Activated T-cell treated with anti-CD3 and anti-CD28 coated beads for 1 hour (primary cell): Measurements from ENCODE around the gene L2HGDH.
"Not testable (repeated sequence)": the region's sequence is repeated elsewhere in the genome, so short reads cannot be mapped to it uniquely, and the experiment has no call there.

Experiments used
- DNase-seq: peaks from one replicate; pipeline ENCODE4 v3.0.0-alpha.2; 2020; ENCODE audit warnings: low read depth

L2HGDH gene

GRCh38 chr14:50311972-50312733, at the start of gene L2HGDH, which contains the start of gene DMAC2L:
TSS of gene L2HGDH (minus strand) at chr14:50312229. CDS start at chr14:50312150, 79 bp downstream.
TSS of gene DMAC2L (plus strand) at chr14:50312324. CDS start at chr14:50321488, 9,164 bp downstream.
- DNase-seq: peak; percentile 78

- no peak for DNase-seq
Observed at GRCh38 chr14:50360851-50361250, 48.8 kb upstream of the L2HGDH start.

- no peak for DNase-seq
Observed at GRCh38 chr14:50360093-50360492, 48.1 kb upstream of the L2HGDH start.

GRCh38 chr14:50359631-50360030, 47.6 kb upstream of the L2HGDH start:
- DNase-seq: no peak

- DNase-seq: no peak
Observed at GRCh38 chr14:50357753-50358395, 45.8 kb upstream of the L2HGDH start.

- no peak for DNase-seq
Observed at GRCh38 chr14:50357124-50357523, 45.1 kb upstream of the L2HGDH start.

- not testable (repeated sequence) for DNase-seq
Observed at GRCh38 chr14:50356283-50356682, 44.3 kb upstream of the L2HGDH start.

- no peak for DNase-seq
Observed at GRCh38 chr14:50355692-50356091, 43.7 kb upstream of the L2HGDH start.

- no peak for DNase-seq
Observed at GRCh38 chr14:50354527-50354926, 42.5 kb upstream of the L2HGDH start.

- no peak for DNase-seq
Observed at GRCh38 chr14:50353126-50353525, 41.1 kb upstream of the L2HGDH start.

GRCh38 chr14:50352584-50352983, 40.6 kb upstream of the L2HGDH start:
- DNase-seq: no peak

- no peak for DNase-seq
Observed at GRCh38 chr14:50350975-50351374, 38.9 kb upstream of the L2HGDH start.

- DNase-seq: no peak
Observed at GRCh38 chr14:50348933-50349332, 36.9 kb upstream of the L2HGDH start.

GRCh38 chr14:50347521-50347920, 35.5 kb upstream of the L2HGDH start:
- no peak for DNase-seq

GRCh38 chr14:50345846-50346422, 33.9 kb upstream of the L2HGDH start:
- no peak for DNase-seq

GRCh38 chr14:50344876-50345563, 33.0 kb upstream of the L2HGDH start:
- no peak for DNase-seq

GRCh38 chr14:50344116-50344775, 32.2 kb upstream of the L2HGDH start:
- no peak for DNase-seq

- DNase-seq: no peak
Observed at GRCh38 chr14:50343434-50343833, 31.4 kb upstream of the L2HGDH start.

GRCh38 chr14:50342221-50343078, 30.4 kb upstream of the L2HGDH start:
- DNase-seq: peak; percentile 24

GRCh38 chr14:50340963-50341362, 28.9 kb upstream of the L2HGDH start:
- no peak for DNase-seq

GRCh38 chr14:50340045-50340444, 28.0 kb upstream of the L2HGDH start:
- no peak for DNase-seq
